Measurements from ENCODE around the gene MT1E. TPM values are rescaled to one million over a fixed set of nuclear protein-coding genes. Genes with fewer than 3 reads are reported as not detected.

Gene MT1E
- total and polyA plus RNA-seq, 2 of the 13 experiments (the other 11 are each of a cell fraction or from before 2014, with no cell fraction given), result 110 to 1,072 TPM

DNA sequence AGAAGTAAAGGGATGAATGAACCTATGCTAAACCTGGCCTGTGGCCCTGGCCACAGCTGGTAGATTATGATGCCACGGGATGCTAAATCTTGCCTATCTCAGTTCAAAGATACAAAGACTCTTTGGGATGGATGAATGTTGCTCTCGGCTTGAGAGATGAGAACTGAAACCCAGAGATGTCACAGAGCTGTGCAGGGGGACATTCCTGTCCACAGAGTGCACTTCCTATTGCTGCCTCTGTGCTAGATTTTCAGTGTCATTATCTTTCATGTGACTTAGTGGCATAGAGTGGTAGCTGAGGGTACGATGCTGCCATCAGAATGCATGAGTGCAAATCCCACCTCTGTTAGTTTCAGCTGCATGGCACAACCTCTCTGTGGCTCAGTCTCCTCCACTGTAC, 4.6 kb downstream of the MT1E start:
- peaks cover 6 to 69% of the 10 kb centered on the region in 2 experiments; a peak in 4 of 5 replicates for H3K27me3 ChIP-seq (ENCODE audit: control insufficient read depth in 1 of 2, insufficient read depth in 2 of 2, low read length in 2 of 2)
- no peak overlapping the region for H2AFZ ChIP-seq (ENCODE audit: low read length)
- no TSS peak for BruUV-seq (replicated peaks)
- no peak overlapping the region for H3K4me2 ChIP-seq (ENCODE audit: low read depth, low read length)
- H3K36me3 ChIP-seq (replicated peaks in 1 of 2; ENCODE audit: control insufficient read depth in 1 of 2, insufficient read depth in 2 of 2, low read length in 2 of 2), result no peaks in the 10 kb centered on the region
- no peaks in the 10 kb centered on the region for H3K9me3 ChIP-seq (ENCODE audit: low read length)
- H4K20me1 ChIP-seq (ENCODE audit: insufficient read depth, low read length), result no peaks in the 10 kb centered on the region
- H3K4me3 ChIP-seq (replicated peaks in 1 of 3; ENCODE audit: insufficient read depth in 1 of 3, low read depth in 2 of 3, low read length in 3 of 3), result no peak overlapping the region
- ATAC-seq (no peak), DNase-seq (ENCODE audit: low spot score) (no peak), FAIRE-seq (no peak)
- H3K27ac ChIP-seq (ENCODE audit: extremely low read length, insufficient read depth, low read length), result no peak overlapping the region
- H3K4me1 ChIP-seq (ENCODE audit: insufficient read depth, low read length), result peaks cover 45% of the 10 kb centered on the region
- no peak overlapping the region for H3K9ac ChIP-seq (ENCODE audit: insufficient read depth, low read depth, low read length)
- ChIA-PET POLR2A (interaction anchor here (1.3 kb wide), 1 partner anchor 22 kb away, joined by 6 read pairs; the partner anchor contains the start of gene MT2A), CTCF (ENCODE audit: low intra/inter-chr PET ratio, low total read pairs) (no interaction called here)
- 38% methylated on average over 3 of the region's 3 CpGs for WGBS (ENCODE audit: low lambda C conversion rate)
- no peaks in the 10 kb centered on the region for H3K79me2 ChIP-seq (ENCODE audit: insufficient read depth, low read length)
- intact Hi-C loops (cut with micrococcal nuclease; ENCODE audit: unreplicated experiment), result no loop called here
- in situ Hi-C loops (cut with HindIII; ENCODE audit: extremely low pct_ligation_motif_present, low pct_unique_long_range_greater_than_20kb), result no loop called here
- TF ChIP-seq MLLT10 (CRISPR knock-in tag; IDR thresholded peaks at IDR 0.05) (no peak), DR1 (CRISPR knock-in tag; IDR thresholded peaks at IDR 0.05) (no peak), CEBPG (CRISPR knock-in tag; IDR thresholded peaks at IDR 0.05) (no peak), AHR (CRISPR knock-in tag; IDR thresholded peaks at IDR 0.05) (no peak), RNF2 (conservative IDR thresholded peaks at IDR 0.05; ENCODE audit: low read depth) (no peak), ERF (CRISPR knock-in tag; IDR thresholded peaks at IDR 0.05) (no peak), KDM5B (CRISPR knock-in tag; IDR thresholded peaks at IDR 0.05; ENCODE audit: borderline replicate concordance) (no peak), FOXK2 (IDR thresholded peaks at IDR 0.05) (no peak), ATF7-NPFF (CRISPR knock-in tag; IDR thresholded peaks at IDR 0.05; ENCODE audit: low read depth) (no peak), TBX3 (IDR thresholded peaks at IDR 0.05; ENCODE audit: borderline replicate concordance) (no peak), NFYB (CRISPR knock-in tag; IDR thresholded peaks at IDR 0.05) (no peak)
- TF ChIP-seq, protein P1, sequence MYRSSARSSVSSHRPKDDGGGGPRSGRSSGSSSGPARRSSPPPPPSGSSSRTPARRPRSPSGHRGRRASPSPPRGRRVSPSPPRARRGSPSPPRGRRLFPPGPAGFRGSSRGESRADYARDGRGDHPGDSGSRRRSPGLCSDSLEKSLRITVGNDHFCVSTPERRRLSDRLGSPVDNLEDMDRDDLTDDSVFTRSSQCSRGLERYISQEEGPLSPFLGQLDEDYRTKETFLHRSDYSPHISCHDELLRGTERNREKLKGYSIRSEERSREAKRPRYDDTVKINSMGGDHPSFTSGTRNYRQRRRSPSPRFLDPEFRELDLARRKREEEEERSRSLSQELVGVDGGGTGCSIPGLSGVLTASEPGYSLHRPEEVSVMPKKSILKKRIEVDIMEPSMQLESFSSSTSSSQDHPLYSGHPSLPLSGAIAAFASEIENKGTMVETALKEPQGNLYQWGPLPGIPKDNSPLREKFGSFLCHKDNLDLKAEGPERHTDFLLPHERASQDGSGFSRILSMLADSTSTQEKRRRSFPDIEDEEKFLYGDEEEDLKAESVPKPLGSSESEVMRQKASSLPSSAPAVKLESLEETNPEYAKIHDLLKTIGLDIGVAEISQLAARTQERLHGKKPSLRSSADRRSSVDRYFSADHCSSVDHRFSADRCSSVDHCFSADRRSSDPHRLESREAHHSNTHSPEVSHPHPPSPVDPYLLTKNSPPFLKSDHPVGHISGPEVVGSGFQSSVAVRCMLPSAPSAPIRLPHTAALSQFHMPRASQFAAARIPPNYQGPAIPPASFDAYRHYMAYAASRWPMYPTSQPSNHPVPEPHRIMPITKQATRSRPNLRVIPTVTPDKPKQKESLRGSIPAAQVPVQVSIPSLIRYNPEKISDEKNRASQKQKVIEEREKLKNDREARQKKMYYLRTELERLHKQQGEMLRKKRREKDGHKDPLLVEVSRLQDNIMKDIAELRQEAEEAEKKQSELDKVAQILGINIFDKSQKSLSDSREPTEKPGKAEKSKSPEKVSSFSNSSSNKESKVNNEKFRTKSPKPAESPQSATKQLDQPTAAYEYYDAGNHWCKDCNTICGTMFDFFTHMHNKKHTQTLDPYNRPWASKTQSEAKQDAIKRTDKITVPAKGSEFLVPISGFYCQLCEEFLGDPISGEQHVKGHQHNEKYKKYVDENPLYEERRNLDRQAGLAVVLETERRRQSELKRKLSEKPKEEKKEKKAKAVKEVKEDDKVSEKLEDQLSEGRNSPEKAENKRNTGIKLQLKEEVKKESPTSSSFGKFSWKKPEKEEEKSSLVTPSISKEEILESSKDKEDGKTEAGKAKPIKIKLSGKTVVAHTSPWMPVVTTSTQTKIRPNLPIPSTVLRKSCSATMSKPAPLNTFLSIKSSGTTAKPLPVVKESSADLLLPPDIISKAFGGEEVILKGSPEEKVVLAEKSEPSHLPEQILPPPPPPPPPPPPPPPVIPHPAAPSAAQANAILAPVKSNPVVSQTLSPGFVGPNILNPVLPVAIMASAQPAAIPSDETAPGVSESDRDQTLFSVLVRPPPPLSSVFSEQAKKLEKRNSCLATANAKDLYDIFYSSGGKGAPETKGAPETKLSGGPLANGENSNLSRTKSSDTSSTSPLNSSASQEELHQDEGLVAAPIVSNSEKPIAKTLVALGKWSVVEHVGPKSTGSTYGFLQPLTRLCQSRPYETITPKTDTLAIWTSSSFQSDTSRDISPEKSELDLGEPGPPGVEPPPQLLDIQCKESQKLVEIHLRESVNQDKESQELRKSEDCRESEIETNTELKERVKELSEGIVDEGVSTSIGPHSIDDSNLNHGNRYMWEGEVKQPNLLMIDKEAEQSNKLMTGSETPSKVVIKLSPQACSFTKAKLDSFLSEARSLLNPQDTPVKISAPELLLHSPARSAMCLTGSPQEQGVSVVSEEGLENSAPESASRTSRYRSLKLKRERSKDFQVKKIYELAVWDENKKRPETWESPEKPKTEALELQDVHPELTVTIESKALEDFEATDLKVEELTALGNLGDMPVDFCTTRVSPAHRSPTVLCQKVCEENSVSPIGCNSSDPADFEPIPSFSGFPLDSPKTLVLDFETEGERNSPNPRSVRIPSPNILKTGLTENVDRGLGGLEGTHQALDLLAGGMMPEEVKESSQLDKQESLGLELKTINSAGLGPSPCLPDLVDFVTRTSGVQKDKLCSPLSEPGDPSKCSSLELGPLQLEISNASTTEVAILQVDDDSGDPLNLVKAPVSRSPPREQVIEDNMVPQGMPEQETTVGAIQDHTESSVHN (CRISPR knock-in tag; IDR thresholded peaks at IDR 0.05), result no peak
- TF ChIP-seq, protein P2, sequence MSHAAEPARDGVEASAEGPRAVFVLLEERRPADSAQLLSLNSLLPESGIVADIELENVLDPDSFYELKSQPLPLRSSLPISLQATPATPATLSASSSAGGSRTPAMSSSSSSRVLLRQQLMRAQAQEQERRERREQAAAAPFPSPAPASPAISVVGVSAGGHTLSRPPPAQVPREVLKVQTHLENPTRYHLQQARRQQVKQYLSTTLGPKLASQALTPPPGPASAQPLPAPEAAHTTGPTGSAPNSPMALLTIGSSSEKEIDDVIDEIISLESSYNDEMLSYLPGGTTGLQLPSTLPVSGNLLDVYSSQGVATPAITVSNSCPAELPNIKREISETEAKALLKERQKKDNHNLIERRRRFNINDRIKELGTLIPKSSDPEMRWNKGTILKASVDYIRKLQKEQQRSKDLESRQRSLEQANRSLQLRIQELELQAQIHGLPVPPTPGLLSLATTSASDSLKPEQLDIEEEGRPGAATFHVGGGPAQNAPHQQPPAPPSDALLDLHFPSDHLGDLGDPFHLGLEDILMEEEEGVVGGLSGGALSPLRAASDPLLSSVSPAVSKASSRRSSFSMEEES (CRISPR knock-in tag; IDR thresholded peaks at IDR 0.05), result no peak
- TF ChIP-seq, protein P3, sequence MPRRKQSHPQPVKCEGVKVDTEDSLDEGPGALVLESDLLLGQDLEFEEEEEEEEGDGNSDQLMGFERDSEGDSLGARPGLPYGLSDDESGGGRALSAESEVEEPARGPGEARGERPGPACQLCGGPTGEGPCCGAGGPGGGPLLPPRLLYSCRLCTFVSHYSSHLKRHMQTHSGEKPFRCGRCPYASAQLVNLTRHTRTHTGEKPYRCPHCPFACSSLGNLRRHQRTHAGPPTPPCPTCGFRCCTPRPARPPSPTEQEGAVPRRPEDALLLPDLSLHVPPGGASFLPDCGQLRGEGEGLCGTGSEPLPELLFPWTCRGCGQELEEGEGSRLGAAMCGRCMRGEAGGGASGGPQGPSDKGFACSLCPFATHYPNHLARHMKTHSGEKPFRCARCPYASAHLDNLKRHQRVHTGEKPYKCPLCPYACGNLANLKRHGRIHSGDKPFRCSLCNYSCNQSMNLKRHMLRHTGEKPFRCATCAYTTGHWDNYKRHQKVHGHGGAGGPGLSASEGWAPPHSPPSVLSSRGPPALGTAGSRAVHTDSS (CRISPR knock-in tag; conservative IDR thresholded peaks at IDR 0.05), result no peak

Measured in HepG2 (cell line).